CD8-positive, alpha-beta memory T cell (primary cell): ENCODE data around the gene GRM7. TPM values are rescaled to one million over a fixed set of nuclear protein-coding genes. Genes with fewer than 3 reads are reported as not detected.

Experiments used
- CTCF ChIA-PET: fragments of 350-600 bp; sonication (Branson Sonifier 250); formaldehyde crosslinking; loops from one replicate; lab custom pipeline; 2021; ENCODE audit warnings: antibody characterized with exemption; lab: Charles Lee
- POLR2A ChIA-PET: fragments of 350-600 bp; sonication (Branson Sonifier 250); formaldehyde crosslinking; loops from one replicate; lab custom pipeline; 2021; ENCODE audit warnings: antibody characterized with exemption; lab: Charles Lee
- DNase-seq, 5 donors: peaks; one replicate each; pipeline versions ENCODE4 v3.0.0 to v3.0.0-alpha.2; 2020 to 2022; ENCODE audit warnings: mixed read lengths in 1 of 5
- H3K27ac ChIP-seq: one replicate; pipeline ENCODE4 v1.7.0; 2013; ENCODE audit warnings: low read depth, mild to moderate bottlenecking, low read length, moderate library complexity
- H3K27me3 ChIP-seq: 2 replicates; pipeline ENCODE4 v1.7.0; 2013; ENCODE audit warnings: low read length, mild to moderate bottlenecking; ENCODE audit not compliant: insufficient read depth, poor library complexity, severe bottlenecking
- H3K36me3 ChIP-seq: 2 replicates; pipeline ENCODE4 v1.7.0; 2013; ENCODE audit warnings: mild to moderate bottlenecking, low read length, moderate library complexity; ENCODE audit not compliant: insufficient read depth
- H3K4me1 ChIP-seq: 2 replicates; pipeline ENCODE4 v1.7.0; 2013; ENCODE audit warnings: mild to moderate bottlenecking, low read length, moderate library complexity; ENCODE audit not compliant: insufficient read depth
- H3K4me3 ChIP-seq: 2 replicates; pipeline ENCODE4 v1.7.0; 2013; ENCODE audit warnings: mild to moderate bottlenecking, low read length
- H3K9me3 ChIP-seq: 2 replicates; pipeline ENCODE4 v1.7.0; 2013; ENCODE audit warnings: mild to moderate bottlenecking, low read length
- H3K27ac Mint-ChIP-seq, 8 donors: one replicate each; pipeline ENCODE4 v1.8.0; 2020 to 2021; ENCODE audit warnings: mixed read lengths in 8 of 8, mild to moderate bottlenecking in 6 of 8, inconsistent platforms in 3 of 8, moderate library complexity in 3 of 8
- H3K27me3 Mint-ChIP-seq, 2 donors: one replicate each; pipeline ENCODE4 v1.8.0; 2020 to 2021; ENCODE audit warnings: mixed read lengths in 2 of 2, mild to moderate bottlenecking in 1 of 2, moderate library complexity in 1 of 2
- H3K36me3 Mint-ChIP-seq, 3 donors: one replicate each; pipeline ENCODE4 v1.8.0; 2020 to 2021; ENCODE audit warnings: mixed read lengths in 3 of 3, inconsistent platforms in 1 of 3, mild to moderate bottlenecking in 1 of 3
- H3K4me1 Mint-ChIP-seq, 3 donors: one replicate each; pipeline ENCODE4 v1.8.0; 2020 to 2021; ENCODE audit warnings: mixed read lengths in 3 of 3, inconsistent platforms in 1 of 3, mild to moderate bottlenecking in 1 of 3
- H3K4me3 Mint-ChIP-seq, 7 donors: one replicate each; pipeline ENCODE4 v1.8.0; 2020 to 2021; ENCODE audit warnings: mixed read lengths in 7 of 7, mild to moderate bottlenecking in 6 of 7, moderate library complexity in 4 of 7, inconsistent platforms in 2 of 7
- H3K9me3 Mint-ChIP-seq, 5 donors: one replicate each; pipeline ENCODE4 v1.8.0; 2020 to 2022; ENCODE audit warnings: mixed read lengths in 5 of 5, mild to moderate bottlenecking in 3 of 5, moderate library complexity in 2 of 5, inconsistent platforms in 1 of 5
- polyA plus RNA-seq: library from polyadenylated mRNA; unstranded; fragments of 300-500 nt; fragmentation: Illumina TruSeq; gene quantifications from one replicate; pipeline ENCODE4 v1.2.3, GENCODE V29; 2021
- total RNA-seq, 2 experiments: library from RNA; stranded (reverse); gene quantifications; one replicate each; pipeline ENCODE4 v1.2.3, GENCODE V29; 2021

The GRM7 gene
- total and polyA plus RNA-seq, 3 experiments from 2014 or later = not detected

GRCh38 chr3:7700539-7700938 lies 839.6 kb downstream of the GRM7 start:
- ChIA-PET POLR2A (no interaction called here), CTCF (no interaction called here)
- H3K27me3 ChIP-seq = no peaks in the 10 kb centered on the region
- Mint-ChIP-seq H3K27me3 (peaks cover 0 to 3% of the 10 kb centered on the region in 2 donors), H3K36me3 (no peaks in the 10 kb centered on the region), H3K9me3 (peaks cover 0 to 3% (median 0%) of the 10 kb centered on the region in 5 donors), H3K4me1 (no peaks in the 10 kb centered on the region), H3K4me3 (no peak overlapping the region), H3K27ac (no peak overlapping the region)
- H3K36me3 ChIP-seq = no peaks in the 10 kb centered on the region
- no peaks in the 10 kb centered on the region for H3K9me3 ChIP-seq
- H3K27ac ChIP-seq = no peak overlapping the region
- no peak for DNase-seq
- no peak overlapping the region for H3K4me3 ChIP-seq
- H3K4me1 ChIP-seq = no peaks in the 10 kb centered on the region

- no peak for DNase-seq
- Histone ChIP-seq H3K4me1 (no peaks in the 10 kb centered on the region), H3K4me3 (no peak overlapping the region), H3K9me3 (no peaks in the 10 kb centered on the region), H3K36me3 (no peaks in the 10 kb centered on the region), H3K27me3 (no peaks in the 10 kb centered on the region), H3K27ac (no peak overlapping the region)
- Mint-ChIP-seq H3K36me3 (no peaks in the 10 kb centered on the region), H3K27me3 (peaks cover 0 to 3% of the 10 kb centered on the region in 2 donors), H3K27ac (no peak overlapping the region), H3K9me3 (peaks cover 0 to 3% (median under 1%) of the 10 kb centered on the region in 5 donors), H3K4me3 (no peak overlapping the region), H3K4me1 (no peaks in the 10 kb centered on the region)
- ChIA-PET POLR2A (no interaction called here), CTCF (no interaction called here)
These were observed 840.1 kb downstream of the GRM7 start for GRCh38 chr3:7700977-7701376.

DNA sequence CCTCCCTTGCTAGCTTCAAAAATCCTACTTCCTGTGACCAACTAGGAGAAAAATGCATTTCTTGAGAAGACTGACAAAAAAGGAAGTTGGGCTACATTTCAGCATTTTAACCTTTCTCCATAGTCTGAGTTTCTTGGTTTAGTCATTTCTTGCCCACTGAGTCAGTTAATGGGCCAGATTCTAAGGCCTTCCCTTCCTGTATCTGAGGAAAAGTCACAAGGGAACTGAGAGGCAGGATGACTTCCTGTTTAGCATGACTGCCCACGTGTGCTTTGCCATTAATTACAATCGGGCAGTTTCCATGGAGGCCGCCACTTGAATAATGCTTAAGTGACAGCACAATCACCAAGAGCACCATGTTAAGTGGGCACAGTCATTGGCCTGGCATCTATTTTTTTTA lies 846.3 kb downstream of the GRM7 start:
- Histone ChIP-seq H3K4me1 (no peaks in the 10 kb centered on the region), H3K9me3 (no peaks in the 10 kb centered on the region), H3K4me3 (no peak overlapping the region), H3K27ac (no peak overlapping the region), H3K27me3 (no peaks in the 10 kb centered on the region), H3K36me3 (no peaks in the 10 kb centered on the region)
- no peak for DNase-seq
- Mint-ChIP-seq H3K27me3 (no peaks in the 10 kb centered on the region), H3K36me3 (no peaks in the 10 kb centered on the region), H3K4me3 (no peak overlapping the region), H3K9me3 (peaks cover 0 to 4% (median 2%) of the 10 kb centered on the region in 5 donors), H3K27ac (no peak overlapping the region), H3K4me1 (no peaks in the 10 kb centered on the region)
- POLR2A ChIA-PET = no interaction called here
- CTCF ChIA-PET = no interaction called here

GRCh38 chr3:7709376-7710082 lies 848.6 kb downstream of the GRM7 start:
- H3K4me3 ChIP-seq = no peak overlapping the region
- Mint-ChIP-seq H3K36me3 (no peaks in the 10 kb centered on the region), H3K4me3 (no peak overlapping the region), H3K4me1 (no peaks in the 10 kb centered on the region), H3K27me3 (no peaks in the 10 kb centered on the region), H3K27ac (no peak overlapping the region), H3K9me3 (peaks cover 0 to 4% (median 2%) of the 10 kb centered on the region in 5 donors)
- DNase-seq = no peak
- H3K27me3 ChIP-seq = no peaks in the 10 kb centered on the region
- CTCF ChIA-PET = no interaction called here
- H3K4me1 ChIP-seq = no peaks in the 10 kb centered on the region
- H3K9me3 ChIP-seq = no peaks in the 10 kb centered on the region
- POLR2A ChIA-PET = no interaction called here
- no peaks in the 10 kb centered on the region for H3K36me3 ChIP-seq
- H3K27ac ChIP-seq = no peak overlapping the region

DNA sequence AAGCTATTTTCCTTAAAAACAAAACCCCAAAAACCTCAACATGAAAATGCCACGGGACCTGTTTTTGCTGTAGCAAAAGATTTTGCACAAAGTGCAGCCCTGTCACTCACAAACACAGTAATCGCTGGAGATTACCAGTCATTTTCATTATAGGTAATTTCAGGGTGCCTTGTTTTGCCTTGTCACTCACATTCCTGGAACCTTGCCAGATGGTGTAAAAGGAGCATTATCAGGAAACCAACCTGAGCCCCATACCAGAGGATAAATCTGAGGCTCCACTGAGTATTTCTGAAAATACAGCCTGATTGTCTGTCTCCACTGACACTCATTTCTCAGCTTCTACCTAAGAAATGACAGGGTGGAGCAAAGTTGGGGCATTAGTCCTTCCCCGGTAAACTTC lies 849.4 kb downstream of the GRM7 start:
- Mint-ChIP-seq H3K9me3 (peaks cover 0 to 4% (median 3%) of the 10 kb centered on the region in 5 donors), H3K36me3 (no peaks in the 10 kb centered on the region), H3K27ac (no peak overlapping the region), H3K4me1 (no peaks in the 10 kb centered on the region), H3K27me3 (no peaks in the 10 kb centered on the region), H3K4me3 (no peak overlapping the region)
- no peaks in the 10 kb centered on the region for H3K9me3 ChIP-seq
- no peaks in the 10 kb centered on the region for H3K4me1 ChIP-seq
- no peak overlapping the region for H3K27ac ChIP-seq
- no peak for DNase-seq
- CTCF ChIA-PET = no interaction called here
- no peak overlapping the region for H3K4me3 ChIP-seq
- POLR2A ChIA-PET = no interaction called here
- H3K36me3 ChIP-seq = no peaks in the 10 kb centered on the region
- no peaks in the 10 kb centered on the region for H3K27me3 ChIP-seq

DNA sequence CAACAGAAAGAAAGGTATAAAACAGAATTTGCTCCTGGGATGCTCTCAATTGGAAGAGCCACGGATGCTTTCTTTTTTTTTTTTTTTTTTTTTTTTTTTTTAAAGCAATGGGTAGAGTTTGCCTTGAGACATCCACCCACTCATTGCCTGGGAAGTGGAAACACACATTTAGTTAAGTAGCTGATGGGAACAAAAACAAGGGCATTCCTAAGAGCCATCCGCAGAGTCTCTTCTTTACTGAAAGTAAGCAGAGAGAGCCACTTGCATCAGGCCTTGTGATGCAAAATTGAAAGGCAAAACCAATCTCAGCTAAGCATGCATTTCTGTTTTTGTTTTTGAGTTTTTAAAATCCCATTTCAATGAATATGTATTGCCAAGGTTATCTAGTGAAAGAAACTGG lies 852.8 kb downstream of the GRM7 start:
- no peaks in the 10 kb centered on the region for H3K27me3 Mint-ChIP-seq
- Histone ChIP-seq H3K4me1 (no peaks in the 10 kb centered on the region), H3K36me3 (no peaks in the 10 kb centered on the region), H3K9me3 (no peaks in the 10 kb centered on the region), H3K4me3 (no peak overlapping the region), H3K27ac (no peak overlapping the region), H3K27me3 (no peaks in the 10 kb centered on the region)
- CTCF ChIA-PET = no interaction called here
- H3K4me3 Mint-ChIP-seq = no peak overlapping the region
- POLR2A ChIA-PET = no interaction called here
- no peaks in the 10 kb centered on the region for H3K4me1 Mint-ChIP-seq
- H3K9me3 Mint-ChIP-seq = peaks cover 0 to 4% (median 2%) of the 10 kb centered on the region in 5 donors
- DNase-seq = no peak
- H3K36me3 Mint-ChIP-seq = no peaks in the 10 kb centered on the region
- H3K27ac Mint-ChIP-seq = no peak overlapping the region

DNA sequence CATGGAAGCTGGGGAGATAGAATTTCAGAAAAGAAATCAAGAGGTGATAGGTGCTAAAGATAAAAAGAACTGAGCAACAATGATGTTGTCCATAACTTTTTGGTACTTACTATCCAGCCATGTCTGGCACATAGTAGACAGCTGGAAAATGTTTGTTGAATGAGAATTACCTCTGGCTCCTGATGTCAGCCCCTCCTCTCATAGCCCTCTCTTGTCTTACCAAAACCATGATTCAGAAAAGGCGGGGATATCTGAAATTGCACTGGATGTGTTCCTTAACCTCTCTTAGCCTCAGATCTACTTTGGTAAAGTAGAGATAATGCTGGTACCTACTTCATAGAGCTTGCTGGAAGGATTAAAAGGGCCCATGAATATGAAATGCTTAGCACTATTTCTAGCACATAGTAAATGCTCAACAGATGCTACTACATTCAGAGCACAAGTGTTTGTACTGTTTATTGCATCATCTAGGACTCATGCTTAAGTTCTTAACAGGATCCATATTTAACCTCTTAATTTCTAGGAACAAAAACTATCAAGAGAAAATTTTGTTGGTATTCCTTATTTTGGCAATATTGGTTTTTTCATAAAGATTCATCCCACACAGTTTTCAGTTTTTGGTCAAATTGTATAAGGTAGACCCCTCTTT lies 859.9 kb downstream of the GRM7 start:
- no peak overlapping the region for H3K27ac Mint-ChIP-seq
- Histone ChIP-seq H3K27ac (no peak overlapping the region), H3K9me3 (no peaks in the 10 kb centered on the region), H3K4me1 (no peaks in the 10 kb centered on the region), H3K4me3 (no peak overlapping the region), H3K27me3 (no peaks in the 10 kb centered on the region), H3K36me3 (no peaks in the 10 kb centered on the region)
- H3K4me3 Mint-ChIP-seq = no peak overlapping the region
- DNase-seq = no peak
- POLR2A ChIA-PET = no interaction called here
- H3K36me3 Mint-ChIP-seq = no peaks in the 10 kb centered on the region
- CTCF ChIA-PET = interaction anchor here (1.5 kb wide), 1 partner anchor 11 kb away, joined by 4 read pairs; no protein-coding TSS in a partner anchor
- H3K9me3 Mint-ChIP-seq = peaks cover 0 to 3% (median 0%) of the 10 kb centered on the region in 5 donors
- H3K27me3 Mint-ChIP-seq = no peaks in the 10 kb centered on the region
- H3K4me1 Mint-ChIP-seq = no peaks in the 10 kb centered on the region

DNA sequence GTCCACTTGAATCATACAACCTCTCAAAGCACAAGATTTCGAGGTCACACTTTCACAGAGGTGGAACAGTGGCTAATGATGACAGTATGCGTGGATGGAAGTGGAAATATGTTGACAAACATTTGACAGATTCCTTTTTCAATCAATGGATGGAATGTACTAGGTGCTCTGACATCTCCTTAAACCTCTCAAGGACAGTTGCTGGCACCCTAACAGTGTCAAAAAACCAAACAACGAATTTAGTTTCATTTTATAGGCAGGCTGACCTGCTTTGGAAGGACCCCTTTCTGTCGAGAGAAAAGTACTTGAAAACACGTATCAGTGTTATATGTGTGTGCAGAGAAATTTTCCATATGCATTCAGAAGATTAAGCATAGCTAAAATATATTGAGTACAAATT lies 861.0 kb downstream of the GRM7 start:
- Mint-ChIP-seq H3K4me1 (no peaks in the 10 kb centered on the region), H3K36me3 (no peaks in the 10 kb centered on the region), H3K9me3 (peaks cover 0 to 3% (median 0%) of the 10 kb centered on the region in 5 donors), H3K4me3 (no peak overlapping the region), H3K27me3 (no peaks in the 10 kb centered on the region), H3K27ac (no peak overlapping the region)
- Histone ChIP-seq H3K9me3 (no peaks in the 10 kb centered on the region), H3K36me3 (no peaks in the 10 kb centered on the region), H3K27ac (no peak overlapping the region), H3K27me3 (no peaks in the 10 kb centered on the region), H3K4me3 (no peak overlapping the region), H3K4me1 (no peaks in the 10 kb centered on the region)
- ChIA-PET CTCF (no interaction called here), POLR2A (no interaction called here)
- DNase-seq = no peak
